Measurements from ENCODE around the gene KRTAP19-7. TPM values are rescaled to one million over a fixed set of nuclear protein-coding genes. Genes with fewer than 3 reads are reported as not detected.

KRTAP19-7 gene, protein sequence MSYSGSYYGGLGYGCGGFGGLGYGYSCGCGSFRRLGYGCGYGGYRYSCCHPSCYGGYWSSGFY
- not detected for polyA plus RNA-seq (2013, experiment 1 of 2; ENCODE audit: insufficient read length)
- polyA plus RNA-seq (2013, experiment 2 of 2; ENCODE audit: insufficient read length): not detected

DNA sequence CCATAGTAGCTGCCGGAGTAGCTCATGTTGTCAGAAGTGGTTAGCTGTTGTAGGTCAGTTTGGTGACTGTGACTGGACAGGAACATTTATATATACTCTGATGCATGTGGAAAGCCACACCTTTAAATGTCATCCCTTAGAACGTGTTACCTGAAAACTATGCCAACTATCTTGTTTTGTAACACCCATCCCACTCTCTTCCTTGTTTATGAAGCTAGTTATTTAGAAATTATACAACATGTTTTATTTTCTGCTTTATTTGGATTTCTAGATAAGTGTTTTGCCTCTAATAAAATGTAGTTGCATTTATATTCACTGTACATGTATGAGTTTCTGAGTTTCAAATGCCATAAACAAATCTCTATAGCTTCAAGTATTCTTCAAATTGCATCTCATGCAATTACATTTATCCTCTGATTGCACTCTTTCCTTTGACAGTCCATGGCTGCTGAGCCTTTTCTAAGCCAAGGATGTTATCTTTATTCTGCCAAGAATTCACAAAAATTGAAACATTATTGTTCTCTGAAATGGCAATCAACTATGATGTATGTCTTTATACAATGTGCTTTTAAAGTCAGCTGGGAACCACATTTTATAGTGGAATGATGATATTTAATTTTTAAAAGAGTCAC is at the start of gene KRTAP19-7:
TSS of gene KRTAP19-7 (minus strand) at position 51 of the 632 bp plus-strand sequence. CDS start at position 26, 25 bp downstream.
- no peak for DNase-seq

DNA sequence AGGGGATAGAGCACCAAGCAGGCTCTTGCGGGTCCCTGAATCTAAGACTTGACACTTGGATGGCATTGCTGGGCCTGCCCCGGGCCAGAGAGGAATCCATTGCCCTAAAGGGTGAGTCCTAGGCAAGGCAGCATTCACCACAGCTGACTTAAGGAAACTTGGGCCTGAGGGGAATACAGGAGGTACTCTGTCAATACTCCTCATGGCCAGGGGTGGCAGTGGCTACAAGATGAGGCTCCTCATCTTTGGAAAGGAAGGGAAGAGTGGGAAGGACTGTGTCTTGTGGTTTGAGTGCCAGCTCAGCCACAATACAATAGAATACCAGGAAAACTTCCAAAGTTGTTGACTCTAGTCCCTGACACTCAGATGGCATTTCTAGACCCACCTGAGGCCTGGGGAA is 44.9 kb upstream of the KRTAP19-7 start:
- no peak for DNase-seq

DNA sequence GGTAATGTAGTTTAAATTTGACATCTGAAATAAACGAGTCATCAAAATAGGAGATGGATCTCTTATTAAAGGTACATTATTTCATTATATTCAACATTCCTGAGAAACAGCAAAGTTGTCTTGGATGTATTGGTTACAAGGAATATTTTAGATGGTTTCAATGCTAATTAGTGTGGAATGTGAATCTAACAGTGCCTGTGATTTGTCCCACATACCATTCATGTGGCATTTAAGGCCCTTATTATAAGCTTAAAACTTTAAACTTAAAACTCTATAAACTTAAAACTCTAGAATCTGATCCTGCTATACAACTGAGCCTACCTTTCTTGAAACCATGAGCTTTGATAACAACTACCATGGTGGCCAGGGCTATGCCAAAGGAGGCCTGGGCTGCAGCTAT is 39.7 kb upstream of the KRTAP19-7 start, which contains the start of gene KRTAP22-1:
TSS of gene KRTAP22-1 (plus strand) at position 301 of the 400 bp plus-strand sequence.
- DNase-seq: no peak

DNA sequence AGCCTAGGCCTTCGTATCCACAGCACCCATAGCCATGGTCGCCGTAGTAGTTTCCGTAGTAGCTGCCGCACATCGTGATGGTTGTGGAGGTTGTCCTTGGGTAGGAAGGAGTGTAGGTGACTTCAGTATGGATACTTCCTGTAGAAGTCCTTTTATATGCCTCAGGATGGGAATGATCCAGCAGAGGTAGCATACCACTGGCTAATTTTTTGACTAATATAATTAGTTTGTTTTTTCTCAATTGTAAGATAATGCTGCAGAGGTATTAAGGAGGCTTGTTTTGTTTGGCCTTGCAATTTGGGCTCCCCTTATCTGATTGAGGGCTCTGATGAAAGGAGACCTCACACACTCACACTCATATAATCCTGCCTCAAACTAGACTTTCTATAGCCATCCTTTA is 37.7 kb upstream of the KRTAP19-7 start, which contains the start of gene KRTAP6-2:
TSS of gene KRTAP6-2 (minus strand) at position 101 of the 400 bp plus-strand sequence. CDS start at position 73, 28 bp downstream.
- DNase-seq: no peak

DNA sequence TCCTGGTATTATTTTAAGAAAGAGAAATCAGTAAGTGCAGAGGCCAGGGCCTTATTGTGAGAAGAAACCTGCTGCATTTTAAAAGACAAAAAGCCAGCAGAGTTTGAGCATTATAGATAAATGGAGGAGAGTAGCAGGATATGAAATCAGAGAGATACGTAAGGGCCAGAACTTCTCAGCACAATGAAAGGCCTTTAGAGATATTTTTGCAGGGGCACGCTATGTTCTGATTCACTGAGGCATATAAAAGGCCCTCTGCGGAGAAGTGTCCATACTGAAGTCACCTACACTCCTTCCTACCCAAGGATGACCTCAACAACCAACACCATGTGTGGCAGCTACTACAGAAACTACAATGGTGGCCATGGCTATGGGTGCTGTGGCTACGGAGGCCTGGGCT is 31.0 kb upstream of the KRTAP19-7 start, which contains the start of gene KRTAP6-3:
TSS of gene KRTAP6-3 (plus strand) at position 301 of the 400 bp plus-strand sequence. CDS start at position 307, 6 bp downstream.
- DNase-seq: no peak

DNA sequence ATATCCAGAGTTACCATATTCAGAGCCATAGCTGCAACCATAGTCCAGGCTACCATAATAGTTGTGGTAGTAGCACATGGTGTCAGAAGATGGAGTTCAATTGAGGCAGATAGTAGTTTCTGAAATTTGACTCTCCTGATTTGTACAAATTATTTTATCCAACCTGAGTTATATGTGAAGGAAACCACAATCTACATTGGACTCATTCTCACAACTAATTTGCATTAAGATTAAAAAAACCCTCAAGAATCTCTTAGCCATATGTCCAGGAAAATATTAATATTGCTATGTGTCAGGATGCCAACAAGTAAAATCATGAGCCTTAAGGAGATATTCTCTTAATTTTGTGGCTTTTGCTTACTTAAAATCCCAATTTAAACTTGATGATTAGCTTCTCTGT is 29.2 kb upstream of the KRTAP19-7 start, which contains the start of gene KRTAP22-2:
TSS of gene KRTAP22-2 (minus strand) at position 101 of the 400 bp plus-strand sequence.
- no peak for DNase-seq

DNA sequence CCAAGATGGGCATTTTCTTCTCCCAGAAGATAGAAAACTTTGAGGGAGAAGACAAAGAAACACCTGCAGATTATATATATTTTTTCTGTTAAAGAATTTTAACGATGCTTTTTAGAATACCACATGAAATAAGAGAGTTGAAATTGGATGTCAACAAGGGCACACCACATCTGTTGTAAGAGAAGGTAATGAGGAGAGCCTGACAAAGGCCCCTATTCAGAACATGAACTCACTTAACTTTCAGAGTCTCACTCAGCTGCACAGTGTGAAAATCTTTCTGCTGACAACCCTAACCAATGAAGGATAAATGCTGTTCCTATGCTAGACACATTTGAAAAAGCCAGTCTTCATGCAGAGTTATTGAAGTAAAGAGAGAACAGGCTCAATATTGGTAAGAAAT is 21.8 kb upstream of the KRTAP19-7 start:
- no peak for DNase-seq

DNA sequence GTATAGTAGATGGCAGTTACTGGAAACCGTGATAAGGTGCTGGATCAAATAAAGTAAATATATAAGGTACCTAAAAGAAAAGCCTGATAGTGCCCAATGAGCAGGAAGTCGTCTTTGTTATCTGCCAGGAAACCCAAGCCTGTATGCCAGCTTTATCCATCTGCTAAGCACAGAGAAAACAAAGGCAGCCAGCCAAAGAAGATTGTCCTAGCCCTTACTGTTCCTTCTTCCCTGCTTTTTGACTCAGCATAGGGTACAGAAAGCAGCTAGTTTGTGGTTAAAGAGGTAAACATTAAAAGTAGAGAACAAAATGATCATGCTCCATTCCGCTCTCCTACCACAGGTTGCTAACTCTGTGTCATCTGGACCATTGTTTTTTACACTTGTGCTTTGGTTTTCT is 19.0 kb upstream of the KRTAP19-7 start:
- DNase-seq: no peak

DNA sequence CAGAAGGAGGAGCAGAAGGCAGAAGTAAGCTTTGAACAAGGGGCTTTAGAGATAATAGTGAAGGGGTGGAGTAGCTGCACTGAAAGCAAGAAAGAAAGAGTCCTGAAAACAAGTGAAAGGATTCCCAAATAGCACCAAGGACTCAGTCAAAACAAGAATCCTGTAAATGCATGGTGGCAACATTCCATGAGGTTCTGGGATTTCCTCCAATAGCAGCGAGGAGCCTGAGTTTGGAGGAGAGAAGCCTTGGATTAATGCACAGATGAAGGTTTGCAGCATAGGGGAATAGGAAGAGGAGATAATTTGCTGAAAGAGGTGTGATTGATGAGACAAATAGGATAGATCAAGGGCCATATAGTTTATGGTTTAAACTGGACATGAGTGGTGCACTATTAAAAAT is 18.2 kb upstream of the KRTAP19-7 start:
- no peak for DNase-seq

DNA sequence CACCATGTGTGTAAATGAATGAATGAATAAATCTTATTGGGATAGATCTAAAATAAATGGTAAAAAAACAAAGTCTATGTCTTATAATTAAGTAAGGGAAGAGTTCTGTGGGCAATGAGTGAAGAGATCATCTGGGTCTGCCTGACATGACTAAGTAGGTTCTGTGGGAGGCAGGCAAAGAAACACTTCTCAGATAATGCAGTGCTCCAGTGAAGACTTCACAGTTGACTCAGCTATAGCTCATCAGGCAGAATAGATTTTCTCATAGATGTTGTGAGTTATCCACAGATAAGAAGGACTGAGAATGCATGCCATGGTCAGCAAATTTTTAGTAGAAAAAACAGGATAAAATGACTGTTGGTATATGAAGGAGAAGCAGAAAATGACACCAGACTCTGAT is 16.7 kb upstream of the KRTAP19-7 start:
- DNase-seq: no peak

DNA sequence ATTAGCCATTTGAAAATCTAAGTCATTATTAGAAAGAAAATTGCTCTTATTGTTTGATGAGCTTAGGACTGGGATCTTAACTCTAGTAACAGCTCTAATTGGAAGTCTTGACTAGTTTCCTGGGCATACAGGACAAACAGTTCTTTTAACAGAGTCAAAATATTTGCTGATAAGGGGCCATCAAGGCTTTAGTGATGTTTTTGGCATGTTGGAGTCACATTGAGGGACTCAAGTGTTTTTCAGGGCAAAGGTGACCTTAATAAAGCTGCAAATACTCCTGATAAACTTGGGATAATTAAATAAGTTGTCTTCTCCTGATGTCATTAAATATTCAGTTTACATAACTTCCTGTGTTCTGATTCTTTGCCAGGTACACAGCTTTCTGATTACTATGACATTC is 6.5 kb upstream of the KRTAP19-7 start:
- DNase-seq: no peak

DNA sequence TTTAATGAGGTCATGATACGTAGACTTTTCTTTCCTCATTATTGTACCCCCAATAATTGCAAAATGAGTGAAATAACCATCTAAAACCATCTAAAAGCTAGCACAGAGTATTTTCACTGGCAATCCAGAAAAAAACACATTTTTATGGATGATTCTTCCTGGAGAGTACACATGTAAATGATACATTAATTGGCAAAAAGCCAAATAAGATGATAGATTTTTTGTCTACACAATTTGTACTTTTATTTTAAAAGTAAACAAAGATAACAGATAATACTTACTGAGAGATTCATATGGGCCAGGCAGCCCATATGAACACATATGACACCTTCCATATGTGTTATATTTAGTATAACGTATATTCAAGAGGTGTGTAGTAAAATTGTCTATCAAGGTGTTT is 2.5 kb upstream of the KRTAP19-7 start:
- no peak for DNase-seq

DNA sequence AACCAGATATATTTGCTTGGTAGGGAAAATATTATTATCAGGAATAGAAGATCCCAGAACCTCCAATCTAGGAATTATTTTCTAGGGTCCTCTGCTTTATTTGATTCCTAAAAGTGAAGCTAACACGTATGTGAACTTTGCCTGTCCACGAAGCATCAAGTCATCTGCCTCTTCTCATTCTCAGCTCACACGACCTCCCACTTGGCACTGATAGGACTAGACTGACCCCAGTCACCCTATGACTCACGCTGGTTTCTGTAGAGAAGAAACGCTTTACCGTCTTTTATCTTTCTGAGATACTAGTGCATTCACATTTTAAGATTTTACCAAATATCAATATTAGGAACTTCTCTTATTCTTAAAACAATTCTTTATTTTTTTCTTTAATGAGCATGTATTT is 2.0 kb upstream of the KRTAP19-7 start:
- no peak for DNase-seq

DNA sequence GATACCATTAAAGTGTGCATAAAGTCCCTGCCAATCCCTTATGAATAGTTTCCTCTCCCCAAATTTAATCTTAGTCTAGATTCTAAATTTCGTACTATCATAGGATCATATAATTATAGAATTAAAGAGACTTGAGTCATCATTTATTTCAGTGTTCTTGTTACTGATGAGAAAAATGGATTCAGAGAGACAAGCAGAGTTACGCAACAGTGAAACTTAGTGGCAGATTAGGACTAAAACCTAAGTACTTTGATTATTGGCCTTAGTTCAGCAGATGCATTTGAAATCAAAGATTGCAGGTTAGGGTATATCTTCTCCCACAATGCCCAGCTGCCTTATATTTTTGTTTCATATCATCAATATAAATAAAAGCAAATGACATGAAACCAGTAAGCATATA is 843 bp upstream of the KRTAP19-7 start:
- DNase-seq: no peak

DNA sequence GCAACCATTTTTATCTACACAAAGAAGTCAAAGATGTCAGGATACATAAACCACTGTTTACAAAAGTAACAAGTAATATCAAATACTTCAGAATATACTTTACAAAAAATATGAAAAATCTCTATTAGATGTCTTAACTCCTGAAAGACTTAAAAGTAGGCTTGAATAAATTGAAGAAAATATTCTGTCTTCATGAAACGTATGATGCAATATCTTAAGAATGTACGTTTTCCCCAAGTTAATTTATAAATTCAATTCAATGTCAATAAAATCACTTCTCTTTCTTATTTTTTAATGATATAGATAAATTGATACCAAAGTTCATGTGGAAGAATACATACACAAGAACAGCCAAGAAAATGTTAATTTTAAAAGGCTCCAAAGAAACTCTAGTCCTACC is 6.0 kb downstream of the KRTAP19-7 start:
- DNase-seq: no peak

DNA sequence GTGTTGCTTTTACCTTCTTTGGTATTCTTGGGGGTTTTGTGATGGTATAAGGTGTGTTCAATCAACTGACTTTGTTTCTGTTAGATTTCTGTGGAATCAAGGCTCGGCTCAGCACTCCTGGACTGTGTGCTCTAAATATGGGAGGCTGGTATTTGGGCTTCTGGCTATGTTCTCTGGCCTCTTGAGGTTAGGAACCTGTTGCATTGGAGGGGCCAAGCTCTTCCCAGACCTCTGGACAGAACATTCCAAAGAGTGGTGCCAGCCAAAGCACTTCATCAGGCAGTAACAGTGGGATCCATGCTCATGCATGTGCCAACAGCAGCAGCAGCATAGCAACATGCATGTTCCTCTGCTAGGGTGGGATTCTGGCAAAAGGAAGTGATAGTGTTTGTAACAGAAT is 8.3 kb downstream of the KRTAP19-7 start:
- DNase-seq: no peak

DNA sequence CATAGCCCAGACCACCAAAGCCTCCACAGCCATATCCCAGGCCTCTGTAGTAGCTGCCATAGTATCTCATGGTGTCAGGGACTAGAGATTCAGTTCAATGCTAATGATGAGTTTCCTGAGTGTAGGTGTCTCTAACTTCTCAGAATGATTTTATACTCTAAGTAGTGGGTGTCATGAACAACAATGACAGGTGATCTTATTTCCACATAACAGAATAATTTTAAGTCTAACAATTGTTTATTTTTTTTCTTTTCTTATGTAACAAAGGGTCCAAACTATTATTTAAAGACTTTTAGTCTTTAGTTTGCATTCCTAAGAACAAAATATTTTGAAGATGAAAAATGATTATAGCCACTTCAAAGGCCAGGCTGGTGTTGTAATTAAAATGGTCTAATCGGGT is 19.4 kb downstream of the KRTAP19-7 start, which contains the start of gene KRTAP19-6:
TSS of gene KRTAP19-6 (minus strand) at position 101 of the 400 bp plus-strand sequence. CDS start at position 70, 31 bp downstream.
- no peak for DNase-seq

DNA sequence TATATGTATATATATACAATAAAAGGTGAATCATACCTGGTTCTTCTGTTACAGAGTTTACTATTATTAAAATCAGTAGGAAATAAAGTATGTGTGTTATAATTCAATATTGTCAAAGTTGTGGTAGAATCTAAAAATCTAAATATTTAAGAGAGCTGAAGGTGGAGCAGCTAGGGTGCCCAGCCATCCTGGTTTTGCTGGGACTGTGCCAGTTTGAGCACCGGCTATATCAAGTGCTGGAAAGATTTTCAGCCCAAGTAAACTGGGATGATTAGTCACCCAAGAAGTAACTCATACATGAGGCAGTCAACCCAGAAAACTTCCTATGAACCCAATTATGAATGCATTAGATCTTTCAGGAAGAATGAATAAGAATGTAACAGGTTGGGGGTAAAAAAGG is 42.2 kb downstream of the KRTAP19-7 start:
- DNase-seq: no peak

DNA sequence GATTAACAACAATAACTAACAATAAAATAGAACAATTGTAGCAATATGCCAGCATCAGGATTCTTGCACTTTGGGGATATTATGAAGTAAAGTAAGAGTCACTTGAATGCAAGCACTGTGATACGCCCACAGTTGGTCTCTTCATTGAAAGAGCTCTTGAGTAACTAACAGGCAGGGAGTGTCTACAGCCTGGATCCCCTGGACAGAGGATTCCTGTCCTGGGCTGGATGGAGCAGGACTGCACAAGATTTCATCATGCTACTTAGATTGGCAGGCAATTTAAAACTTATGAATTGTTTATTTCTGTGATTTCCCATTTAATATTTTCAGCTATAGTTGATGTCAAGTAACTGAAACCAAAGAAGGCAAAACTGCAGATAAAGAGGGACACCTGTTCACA is 45.4 kb downstream of the KRTAP19-7 start:
- DNase-seq: no peak

Measured in fibroblast of skin of scalp (primary cell).